H1 (cell line): Measurements from ENCODE around the gene KIF5A. TPM values are rescaled to one million over a fixed set of nuclear protein-coding genes. Genes with fewer than 3 reads are reported as not detected.

Experiments
- CTCF ChIA-PET: fragments of 300-600 bp; sonication (Branson Sonifier 250); formaldehyde crosslinking; loops from one replicate; lab custom pipeline; 2021; ENCODE audit not compliant: partially characterized antibody; lab: Charles Lee
- POLR2A ChIA-PET: fragments of 300-600 bp; sonication (Branson Sonifier 250); formaldehyde crosslinking; loops from one replicate; lab custom pipeline; 2021; ENCODE audit warnings: inconsistent platforms; ENCODE audit not compliant: partially characterized antibody; lab: Charles Lee
- DNase-seq, 2 experiments: peaks; one replicate each; pipeline versions ENCODE4 v3.0.0 to v3.0.0-alpha.2; 2010 to 2022; ENCODE audit warnings: low spot score in 2 of 2, low read depth in 1 of 2, mixed read lengths in 1 of 2
- FAIRE-seq: peaks from 2 replicates; lab custom pipeline; 2011; peaks lifted over from hg19 to GRCh38; lab: Jason Lieb, UNC
- H2AFZ ChIP-seq: 2 replicates; pipeline ENCODE4 v1.8.1; 2012; ENCODE audit warnings: low read length, inconsistent platforms
- H2AK5ac ChIP-seq: 2 replicates; pipeline ENCODE4 v1.6.1; 2013; ENCODE audit warnings: low read depth, low read length
- H2BK120ac ChIP-seq: replicated peaks from 2 replicates; pipeline ENCODE3; 2013; ENCODE audit warnings: low read depth, low read length, inconsistent platforms
- H2BK12ac ChIP-seq: 2 replicates; pipeline ENCODE4 v1.6.1; 2013; ENCODE audit warnings: low read depth, low read length
- H2BK15ac ChIP-seq: 2 replicates; pipeline ENCODE4 v1.6.1; 2013; ENCODE audit warnings: low read length
- H2BK20ac ChIP-seq: 2 replicates; pipeline ENCODE4 v1.6.1; 2013; ENCODE audit warnings: low read length
- H2BK5ac ChIP-seq: 2 replicates; pipeline ENCODE4 v1.6.1; 2013; ENCODE audit warnings: low read depth, low read length
- H3K14ac ChIP-seq: 2 replicates; pipeline ENCODE4 v1.6.1; 2013; ENCODE audit warnings: inconsistent platforms; ENCODE audit not compliant: insufficient read length
- H3K18ac ChIP-seq: 2 replicates; pipeline ENCODE4 v1.6.1; 2013; ENCODE audit warnings: low read length; ENCODE audit errors: extremely low read depth
- H3K23ac ChIP-seq: 2 replicates; pipeline ENCODE4 v1.6.1; 2013; ENCODE audit warnings: inconsistent platforms; ENCODE audit not compliant: insufficient read length
- H3K23me2 ChIP-seq: 2 replicates; pipeline ENCODE4 v1.6.1; 2013; ENCODE audit warnings: low read depth, low read length
- H3K27ac ChIP-seq: 2 replicates; pipeline ENCODE4 v1.6.1; 2011; ENCODE audit warnings: low read depth, low read length, inconsistent platforms
- H3K27me3 ChIP-seq, 4 experiments: replicated peaks in 1 of 4; 1 replicate in 1 of 4; 2 replicates in 3 of 4; pipeline versions ENCODE4 v1.6.1 to v1.8.1; 2011 to 2013; ENCODE audit warnings: low read length in 3 of 4, mild to moderate bottlenecking in 3 of 4, inconsistent platforms in 2 of 4, mixed read lengths in 2 of 4, moderate library complexity in 1 of 4; ENCODE audit not compliant: control insufficient read depth in 3 of 4, insufficient read depth in 3 of 4; ENCODE audit errors: extremely low read depth in 1 of 4
- H3K36me3 ChIP-seq, 4 experiments: 2 replicates each; pipeline versions ENCODE4 v1.6.1 to v1.8.1; 2011 to 2013; ENCODE audit warnings: mild to moderate bottlenecking in 4 of 4, low read length in 3 of 4, moderate library complexity in 2 of 4, control low read depth in 1 of 4, inconsistent platforms in 1 of 4; ENCODE audit not compliant: insufficient read depth in 4 of 4, control insufficient read depth in 2 of 4
- H3K4ac ChIP-seq: replicated peaks from 2 replicates; pipeline ENCODE3; 2013; ENCODE audit warnings: low read length, low read depth, mixed read lengths, inconsistent platforms; ENCODE audit not compliant: insufficient read length
- H3K4me1 ChIP-seq, 4 experiments: replicated peaks in 1 of 4; 1 replicate in 1 of 4; 2 replicates in 3 of 4; pipeline versions ENCODE4 v1.6.1 to v1.8.1; 2011 to 2013; ENCODE audit warnings: low read length in 3 of 4, inconsistent platforms in 2 of 4, mixed read lengths in 1 of 4; ENCODE audit not compliant: insufficient read depth in 4 of 4, control insufficient read depth in 3 of 4
- H3K4me2 ChIP-seq, 2 experiments: 2 replicates each; pipeline versions ENCODE4 v1.6.1 to v1.8.1; 2011 to 2013; ENCODE audit warnings: low read depth in 2 of 2, low read length in 2 of 2, control low read depth in 1 of 2, inconsistent platforms in 1 of 2, mild to moderate bottlenecking in 1 of 2; ENCODE audit not compliant: insufficient read depth in 1 of 2
- H3K4me3 ChIP-seq, 4 experiments: fragments of 200-600, 300-600 bp in 1 of 4; sonication (generic), shearing (Covaris generic), sonication (Bioruptor Twin) in 1 of 4; 2 replicates each; pipeline versions ENCODE4 v1.5.1 to v1.8.1; 2011 to 2016; ENCODE audit warnings: low read length in 4 of 4, low read depth in 3 of 4, control low read depth in 2 of 4, inconsistent platforms in 2 of 4, mild to moderate bottlenecking in 2 of 4, mixed read lengths in 1 of 4, moderate library complexity in 1 of 4; ENCODE audit not compliant: insufficient read depth in 2 of 4; ENCODE audit errors: extremely low read depth in 1 of 4
- H3K56ac ChIP-seq: replicated peaks from 2 replicates; pipeline ENCODE3; 2013; ENCODE audit warnings: low read depth, mild to moderate bottlenecking, mixed read lengths, low read length, inconsistent platforms; ENCODE audit not compliant: insufficient read length
- H3K79me1 ChIP-seq: 2 replicates; pipeline ENCODE4 v1.6.1; 2013; ENCODE audit warnings: low read depth, low read length, control low read depth
- H3K79me2 ChIP-seq, 2 experiments: 2 replicates each; pipeline versions ENCODE4 v1.6.1 to v1.8.1; 2012 to 2013; ENCODE audit warnings: low read length in 2 of 2, mild to moderate bottlenecking in 2 of 2, inconsistent platforms in 1 of 2; ENCODE audit not compliant: insufficient read depth in 2 of 2, control insufficient read depth in 1 of 2
- H3K9ac ChIP-seq, 4 experiments: replicated peaks in 1 of 4; 1 replicate in 1 of 4; 2 replicates in 3 of 4; pipeline versions ENCODE4 v1.6.1 to v1.8.1; 2011 to 2013; ENCODE audit warnings: low read depth in 3 of 4, low read length in 3 of 4, control low read depth in 2 of 4, mild to moderate bottlenecking in 2 of 4, moderate library complexity in 2 of 4, inconsistent platforms in 1 of 4; ENCODE audit errors: extremely low read depth in 1 of 4
- H3K9me3 ChIP-seq, 2 experiments: 2 replicates each; pipeline versions ENCODE4 v1.6.1 to v1.8.1; 2012 to 2013; ENCODE audit warnings: mild to moderate bottlenecking in 2 of 2, moderate library complexity in 2 of 2, control low read depth in 1 of 2, inconsistent platforms in 1 of 2, low read depth in 1 of 2, low read length in 1 of 2, mixed read lengths in 1 of 2; ENCODE audit not compliant: insufficient read depth in 2 of 2
- H4K20me1 ChIP-seq, 2 experiments: replicated peaks in 1 of 2; 2 replicates each; pipeline versions ENCODE3 to v1.8.1; 2011 to 2013; ENCODE audit warnings: inconsistent platforms in 2 of 2, low read length in 2 of 2, mild to moderate bottlenecking in 1 of 2; ENCODE audit not compliant: insufficient read depth in 2 of 2, control insufficient read depth in 1 of 2
- H4K5ac ChIP-seq: 2 replicates; pipeline ENCODE4 v1.6.1; 2013; ENCODE audit warnings: low read length, low read depth, mixed read lengths, inconsistent platforms; ENCODE audit not compliant: insufficient read length
- H4K8ac ChIP-seq: 2 replicates; pipeline ENCODE4 v1.8.0; 2013; ENCODE audit warnings: mild to moderate bottlenecking, moderate library complexity, low read length, inconsistent platforms; ENCODE audit not compliant: insufficient read depth; ENCODE audit errors: extremely low read depth
- H4K91ac ChIP-seq: replicated peaks from 2 replicates; pipeline ENCODE3; 2013; ENCODE audit warnings: low read length, mixed read lengths, inconsistent platforms; ENCODE audit not compliant: insufficient read length
- CREB1 ChIP-seq: IDR thresholded peaks from 2 replicates; pipeline ENCODE4 v1.6.1; 2012; ENCODE audit warnings: inconsistent platforms
- FOSL1 ChIP-seq: IDR thresholded peaks from 2 replicates; pipeline ENCODE4 v1.6.1; 2011; ENCODE audit warnings: mild to moderate bottlenecking, low read depth, low read length, moderate library complexity; ENCODE audit not compliant: insufficient read depth
- JUN ChIP-seq: IDR thresholded peaks from 2 replicates; pipeline ENCODE4 v1.6.1; 2011; ENCODE audit warnings: low read depth, mild to moderate bottlenecking, improper control_type of control experiment, low read length
- RFX5 ChIP-seq: IDR thresholded peaks from 2 replicates; pipeline ENCODE4 v1.6.1; 2011; ENCODE audit warnings: low read depth, low read length, improper control_type of control experiment, borderline replicate concordance
- RNF2 ChIP-seq: fragments of 200-900, 300-1000 bp; sonication (generic); IDR thresholded peaks from 2 replicates; pipeline ENCODE4 v1.7.1; 2016; ENCODE audit warnings: borderline replicate concordance, low read depth, mild to moderate bottlenecking, antibody characterized with exemption, low read length; ENCODE audit not compliant: poor library complexity, severe bottlenecking; ENCODE audit errors: missing control alignments
- SIRT6 ChIP-seq: IDR thresholded peaks from one replicate; pipeline ENCODE4 v1.7.1; 2012; ENCODE audit warnings: low read length, inconsistent platforms
- TAF1 ChIP-seq: IDR thresholded peaks from 2 replicates; pipeline ENCODE4 v1.6.1; 2011; ENCODE audit warnings: mild to moderate bottlenecking, low read depth, low read length
- TBP ChIP-seq: IDR thresholded peaks from 2 replicates; pipeline ENCODE4 v1.6.1; 2011; ENCODE audit warnings: low read depth, low read length, improper control_type of control experiment
- TCF12 ChIP-seq: IDR thresholded peaks from 2 replicates; pipeline ENCODE4 v1.6.1; 2011; ENCODE audit warnings: low read depth, mild to moderate bottlenecking, low read length
- TEAD4 ChIP-seq: IDR thresholded peaks from 2 replicates; pipeline ENCODE4 v1.6.1; 2012; ENCODE audit warnings: low read depth, low read length, inconsistent platforms, mixed read lengths
- ZNF274 ChIP-seq: IDR thresholded peaks from 2 replicates; pipeline ENCODE4 v1.7.0; 2012; ENCODE audit warnings: low read length, borderline replicate concordance; ENCODE audit errors: extremely low read depth
- WGBS, 2 experiments: shearing (Covaris generic) in 1 of 2; methylation state at CpG; one replicate each; pipeline versions ENCODE4 v1.1.6 to v1.1.7; 2013 to 2015; ENCODE audit warnings: low lambda C conversion rate in 2 of 2, mixed read lengths in 2 of 2, inconsistent platforms in 1 of 2, low coverage in 1 of 2, missing lambda C conversion rate in 1 of 2; ENCODE audit not compliant: insufficient replicate concordance in 2 of 2, insufficient coverage in 1 of 2, insufficient read length in 1 of 2; ENCODE audit errors: extremely low coverage in 1 of 2, missing lambda C conversion rate in 1 of 2; 5-methylcytosine and 5-hydroxymethylcytosine counted together
- polyA plus RNA-seq, 7 experiments: library from polyadenylated mRNA; depleted of rRNA in 3 of 7; stranded (reverse) in 5 of 7; unstranded in 2 of 7; fragments of >200 nt in 5 of 7; fragments of 200-250 nt in 2 of 7; gene quantifications; 1 replicate in 5 of 7; 2 replicates in 1 of 7; 4 replicates in 1 of 7; pipeline versions ENCODE4 v1.2.1 to v1.2.3, GENCODE V29; 2011 to 2013; ENCODE audit warnings: missing spikeins in 2 of 7, mixed read lengths in 2 of 7
- total RNA-seq: library from RNA; stranded (reverse); fragmentation: NEBNext Ultra II Directional; extraction: Animal tissue kit (Norgen Biotek cat#: 25700); gene quantifications from 2 replicates; pipeline ENCODE4 v1.2.1, GENCODE V29; 2021
- TF ChIP-seq, protein P1 (sequence below): IDR thresholded peaks from 2 replicates; pipeline ENCODE4 v1.6.1; 2011; ENCODE audit warnings: low read length, improper control_type of control experiment

The KIF5A gene
- total and polyA plus RNA-seq, 2 of the 8 experiments (the other 6 are each of a cell fraction or from before 2014, with no cell fraction given) = 10.7 to 21.9 TPM

DNA sequence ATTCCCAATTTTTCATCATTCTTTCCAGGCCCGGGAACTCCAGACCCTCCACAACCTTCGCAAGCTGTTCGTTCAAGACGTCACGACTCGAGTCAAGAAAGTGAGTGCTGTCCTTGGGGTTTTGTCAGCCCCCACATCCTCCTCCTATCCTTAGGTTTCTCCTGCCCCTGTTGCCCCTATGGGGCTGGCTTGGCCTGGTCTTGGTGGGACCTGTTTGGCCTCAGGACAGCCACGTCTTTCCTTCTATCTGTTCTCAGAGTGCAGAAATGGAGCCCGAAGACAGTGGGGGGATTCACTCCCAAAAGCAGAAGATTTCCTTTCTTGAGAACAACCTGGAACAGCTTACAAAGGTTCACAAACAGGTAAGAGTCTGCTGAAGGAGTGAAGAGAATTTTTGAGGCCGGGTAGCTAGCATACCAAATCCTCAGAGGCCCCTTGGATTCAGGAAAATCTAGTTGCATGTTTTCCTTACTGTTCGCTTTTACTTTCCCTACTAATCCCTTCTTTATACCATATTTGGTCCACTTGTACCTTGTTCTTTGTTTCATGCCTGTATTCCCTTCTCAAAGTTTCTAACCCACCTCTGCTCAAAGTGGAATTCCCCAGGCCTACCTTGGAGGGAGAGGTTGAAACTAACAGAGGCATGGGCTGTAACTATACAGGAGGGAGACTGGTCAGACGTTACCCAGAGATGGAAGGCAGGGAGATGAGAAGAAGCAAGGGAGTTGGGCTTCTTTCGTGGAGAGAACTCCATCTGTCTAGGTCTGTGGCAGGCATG is 28.3 kb downstream of the KIF5A start:
- Histone ChIP-seq H3K9ac (no peak overlapping the region), H4K8ac (no peak overlapping the region), H3K27ac (no peak overlapping the region), H2AK5ac (no peak overlapping the region), H3K4me1 (no peaks in the 10 kb centered on the region), H3K23me2 (no peaks in the 10 kb centered on the region), H3K23ac (no peak overlapping the region), H3K4me3 (no peak overlapping the region), H2BK15ac (no peak overlapping the region), H3K14ac (no peak overlapping the region), H3K4me2 (no peak overlapping the region), H4K5ac (no peak overlapping the region), H2BK20ac (no peak overlapping the region), H2BK120ac (no peak overlapping the region), H3K4ac (no peak overlapping the region), H3K9me3 (no peaks in the 10 kb centered on the region), H3K27me3 (no peaks in the 10 kb centered on the region), H3K36me3 (peaks cover 20 to 64% (median 47%) of the 10 kb centered on the region in 4 experiments), H4K20me1 (peaks cover 4 to 10% of the 10 kb centered on the region in 2 experiments), H2AFZ (no peak overlapping the region), H2BK5ac (no peak overlapping the region), H3K79me1 (no peaks in the 10 kb centered on the region), H4K91ac (no peak overlapping the region), H2BK12ac (no peak overlapping the region), H3K18ac (no peak overlapping the region), H3K56ac (no peak overlapping the region), H3K79me2 (no peaks in the 10 kb centered on the region)
- ChIA-PET CTCF (interaction anchor here (0.8 to 5.0 kb wide), 2 partner anchors 43 to 59 kb away, joined by 3 to 28 read pairs; no protein-coding TSS in a partner anchor), POLR2A (interaction anchor here (1.6 kb wide), 1 partner anchor 58 kb away, joined by 4 read pairs; the partner anchor contains the start of gene DDIT3)
- TF ChIP-seq TEAD4 (no peak), ZNF274 (no peak), TBP (no peak), RFX5 (no peak), FOSL1 (no peak), TAF1 (no peak), CREB1 (no peak), SIRT6 (no peak), TCF12 (no peak), JUN (no peak), RNF2 (no peak)
- TF ChIP-seq, protein P1, sequence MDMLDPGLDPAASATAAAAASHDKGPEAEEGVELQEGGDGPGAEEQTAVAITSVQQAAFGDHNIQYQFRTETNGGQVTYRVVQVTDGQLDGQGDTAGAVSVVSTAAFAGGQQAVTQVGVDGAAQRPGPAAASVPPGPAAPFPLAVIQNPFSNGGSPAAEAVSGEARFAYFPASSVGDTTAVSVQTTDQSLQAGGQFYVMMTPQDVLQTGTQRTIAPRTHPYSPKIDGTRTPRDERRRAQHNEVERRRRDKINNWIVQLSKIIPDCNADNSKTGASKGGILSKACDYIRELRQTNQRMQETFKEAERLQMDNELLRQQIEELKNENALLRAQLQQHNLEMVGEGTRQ = no peak
- WGBS, 2 experiments = 89% methylated on average over 12 of the region's 12 CpGs; no CpG with 5 or more reads in 1 of the 2 experiments
- no peak for FAIRE-seq
- DNase-seq = no peak
